ENCODE data around the gene HHAT.

DNA sequence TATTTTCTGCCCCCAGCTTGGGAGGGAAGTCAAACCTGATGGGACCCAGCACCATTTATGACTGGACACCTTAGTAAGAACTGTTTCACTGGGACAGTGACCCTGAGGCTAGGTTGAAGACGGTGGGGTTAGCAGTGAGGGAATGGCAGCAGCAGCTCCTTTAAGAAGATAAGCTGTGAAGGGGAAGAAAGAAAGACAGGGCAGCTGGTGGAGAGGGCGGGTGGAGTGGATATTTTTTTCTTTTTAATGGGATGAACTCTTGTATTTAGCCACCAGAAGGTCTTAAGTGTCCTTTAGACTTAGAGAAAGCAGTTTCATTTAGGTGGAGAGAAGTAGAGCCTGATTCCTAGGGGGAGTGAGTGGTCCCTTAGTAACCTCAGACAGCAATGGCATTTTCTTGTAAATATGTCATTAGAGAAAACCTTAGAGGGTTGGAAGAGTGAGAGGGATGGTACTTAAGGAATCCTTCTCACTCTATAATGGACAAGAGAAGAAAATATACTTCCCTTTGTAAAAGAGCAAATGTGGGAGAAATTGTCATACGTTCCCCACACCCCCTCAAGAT is 187.5 kb downstream of the HHAT start:
- no peak for TF ChIP-seq YY1 (IDR thresholded peaks at IDR 0.05; ENCODE audit: insufficient read depth, insufficient read length)
- no peak for TF ChIP-seq ZNF274 (IDR thresholded peaks at IDR 0.05; ENCODE audit: low read depth, low read length)
